Endothelial cell of umbilical vein (primary cell): ENCODE results near the gene DYNC1LI2. TPM values are rescaled to one million over a fixed set of nuclear protein-coding genes. Genes with fewer than 3 reads are reported as not detected.

Experiments used
- BruUV-seq: library from RNA; stranded (reverse); fragments of 400-500 nt; replicated peaks from 2 replicates; lab custom pipeline; 2021; lab: Mats Ljungman, UMichigan
- CTCF ChIA-PET: fragments of 300-600, 350-600 bp; sonication (Branson Sonifier 250); formaldehyde crosslinking; loops from one replicate; lab custom pipeline; 2021; ENCODE audit warnings: antibody characterized with exemption, inconsistent platforms; lab: Charles Lee
- POLR2A ChIA-PET: fragments of 300-600, 350-600 bp; sonication (Branson Sonifier 250); formaldehyde crosslinking; loops from one replicate; lab custom pipeline; 2021; ENCODE audit warnings: antibody characterized with exemption, inconsistent platforms; lab: Charles Lee
- DNase-seq: peaks from one replicate; pipeline ENCODE4 v3.0.0-alpha.2; 2011; ENCODE audit warnings: low read depth, low spot score
- FAIRE-seq: peaks from 2 replicates; lab custom pipeline; 2011; peaks lifted over from hg19 to GRCh38; lab: Jason Lieb, UNC
- H2AFZ ChIP-seq: 2 replicates; pipeline ENCODE4 v1.6.0; 2012; ENCODE audit warnings: low read depth, low read length, control low read depth, inconsistent platforms
- H3K27ac ChIP-seq: 2 replicates; pipeline ENCODE4 v1.5.1; 2011; ENCODE audit warnings: low read depth, mild to moderate bottlenecking, control low read depth, low read length, moderate library complexity; ENCODE audit not compliant: insufficient read depth
- H3K27me3 ChIP-seq, 2 experiments: 2 replicates each; pipeline versions ENCODE4 v1.6.0 to v1.6.1; 2011; ENCODE audit warnings: low read length in 2 of 2, mixed read lengths in 1 of 2; ENCODE audit not compliant: control insufficient read depth in 2 of 2, insufficient read depth in 2 of 2
- H3K36me3 ChIP-seq, 2 experiments: 2 replicates in 1 of 2; 3 replicates in 1 of 2; pipeline ENCODE4 v1.5.1; 2011; ENCODE audit warnings: low read length in 2 of 2, mild to moderate bottlenecking in 1 of 2, moderate library complexity in 1 of 2; ENCODE audit not compliant: control insufficient read depth in 2 of 2, insufficient read depth in 2 of 2; ENCODE audit errors: extremely low read depth in 1 of 2
- H3K4me1 ChIP-seq: 3 replicates; pipeline ENCODE4 v1.5.1; 2011; ENCODE audit warnings: mild to moderate bottlenecking, low read length; ENCODE audit not compliant: control insufficient read depth, insufficient read depth; ENCODE audit errors: extremely low read depth
- H3K4me2 ChIP-seq: 2 replicates; pipeline ENCODE4 v1.6.1; 2011; ENCODE audit warnings: low read length, control low read depth, mixed read lengths; ENCODE audit not compliant: insufficient read depth
- H3K4me3 ChIP-seq, 3 experiments: fragments of 200-600 bp in 1 of 3; sonication (generic), shearing (Covaris generic) in 1 of 3; replicated peaks in 1 of 3; 2 replicates each; pipeline ENCODE4 v1.5.1; 2011 to 2016; ENCODE audit warnings: control low read depth in 3 of 3, low read length in 3 of 3, mild to moderate bottlenecking in 2 of 3, inconsistent platforms in 1 of 3, low read depth in 1 of 3, moderate library complexity in 1 of 3; ENCODE audit not compliant: insufficient read depth in 1 of 3
- H3K79me2 ChIP-seq: 2 replicates; pipeline ENCODE4 v1.6.0; 2012; ENCODE audit warnings: low read length, inconsistent platforms; ENCODE audit not compliant: control insufficient read depth, insufficient read depth
- H3K9ac ChIP-seq: replicated peaks from 2 replicates; pipeline ENCODE3; 2011; ENCODE audit warnings: low read length, control low read depth; ENCODE audit not compliant: insufficient read depth; ENCODE audit errors: extremely low read depth
- H3K9me1 ChIP-seq: replicated peaks from 3 replicates; pipeline ENCODE4 v1.6.0; 2011; ENCODE audit warnings: mild to moderate bottlenecking, low read length; ENCODE audit not compliant: control insufficient read depth, insufficient read depth; ENCODE audit errors: extremely low read depth
- H3K9me3 ChIP-seq: replicated peaks from 2 replicates; pipeline ENCODE4 v1.5.1; 2012; ENCODE audit warnings: low read length, inconsistent platforms; ENCODE audit not compliant: control insufficient read depth, insufficient read depth
- H4K20me1 ChIP-seq: replicated peaks from 2 replicates; pipeline ENCODE3; 2011; ENCODE audit warnings: mild to moderate bottlenecking, low read length; ENCODE audit not compliant: control insufficient read depth, insufficient read depth; ENCODE audit errors: extremely low read depth
- CTCF ChIP-seq, 2 donors: IDR thresholded peaks; 1 replicate in 1 of 2; 2 replicates in 1 of 2; pipeline ENCODE4 v1.5.1; 2011; ENCODE audit warnings: low read length in 2 of 2, mild to moderate bottlenecking in 2 of 2, moderate library complexity in 2 of 2, control low read depth in 1 of 2, inconsistent platforms in 1 of 2, low read depth in 1 of 2; ENCODE audit not compliant: insufficient read depth in 1 of 2; ENCODE audit errors: extremely low read depth in 1 of 2
- EZH2 ChIP-seq: IDR thresholded peaks from 2 replicates; pipeline ENCODE4 v1.6.1; 2012; ENCODE audit warnings: borderline replicate concordance, low read depth, mild to moderate bottlenecking, moderate library complexity, low read length, inconsistent platforms; ENCODE audit not compliant: severe bottlenecking
- FOS ChIP-seq: IDR thresholded peaks from 2 replicates; pipeline ENCODE4 v1.6.1; 2011; ENCODE audit warnings: mild to moderate bottlenecking, low read length, moderate library complexity, borderline replicate concordance; ENCODE audit not compliant: insufficient read depth
- GATA2 ChIP-seq: IDR thresholded peaks from 2 replicates; pipeline ENCODE4 v1.7.0; 2011; ENCODE audit warnings: low read depth, mild to moderate bottlenecking, moderate library complexity, mixed read lengths, low read length; ENCODE audit not compliant: insufficient read length, insufficient read depth
- JUN ChIP-seq: IDR thresholded peaks from 2 replicates; pipeline ENCODE4 v1.6.1; 2011; ENCODE audit warnings: borderline replicate concordance, low read depth; ENCODE audit not compliant: insufficient read length, insufficient read depth
- MAX ChIP-seq: IDR thresholded peaks from 2 replicates; pipeline ENCODE4 v1.6.1; 2011; ENCODE audit not compliant: insufficient read depth, insufficient read length
- MYC ChIP-seq: IDR thresholded peaks from one replicate; pipeline ENCODE4 v1.6.1; 2011; ENCODE audit warnings: mild to moderate bottlenecking, low read depth, low read length
- POLR2A ChIP-seq: IDR thresholded peaks from 2 replicates; pipeline ENCODE4 v1.6.1; 2012; ENCODE audit warnings: low read depth, mild to moderate bottlenecking, control low read depth, low read length
- POLR2AphosphoS5 ChIP-seq: IDR thresholded peaks from 2 replicates; pipeline ENCODE4 v1.6.1; 2012; ENCODE audit warnings: low read depth, mild to moderate bottlenecking, control low read depth, low read length, moderate library complexity; ENCODE audit not compliant: insufficient read depth
- dilution Hi-C: fragments of 300-500 bp; cut with MboI; formaldehyde crosslinking; loops from one replicate; pipeline ENCODE4 v1.15.0; 2019; ENCODE audit warnings: low sequenced_read_pairs; ENCODE audit not compliant: extremely low pct_ligation_motif_present
- intact Hi-C: fragments of 100-400 bp; cut with micrococcal nuclease; formaldehyde crosslinking; loops from one replicate; pipeline ENCODE4 v1.10.0; 2022
- polyA plus RNA-seq, 4 experiments: library from polyadenylated mRNA; depleted of rRNA in 3 of 4; stranded (reverse) in 3 of 4; unstranded in 1 of 4; fragments of >200 nt; gene quantifications; 2 replicates each; pipeline versions ENCODE4 v1.2.1 to v1.2.3, GENCODE V29; 2011 to 2012; ENCODE audit warnings: missing spikeins in 1 of 4
- total RNA-seq: library from RNA; stranded (reverse); gene quantifications from 2 replicates; pipeline ENCODE4 v1.2.3, GENCODE V29; 2021

DYNC1LI2 gene
- total and polyA plus RNA-seq, 2 donors (not counting 3 experiments of a cell fraction or from before 2014, with no cell fraction given), result 110 to 159 TPM

- intact Hi-C loops (no loop called here), dilution Hi-C loops (no loop called here)
- H3K27me3 ChIP-seq, result no peaks in the 10 kb centered on the region
- no peak for TF ChIP-seq POLR2A
- TF ChIP-seq POLR2AphosphoS5, result no peak
- TF ChIP-seq MYC, result no peak
- no peak for TF ChIP-seq JUN
- TF ChIP-seq FOS, result no peak
- TF ChIP-seq GATA2, result no peak
- TF ChIP-seq MAX, result no peak
- TF ChIP-seq CTCF (IDR thresholded peaks at IDR 0.05; ENCODE audit: extremely low read depth in 1 of 2, insufficient read depth in 1 of 2, low read depth in 1 of 2, low read length in 2 of 2), result no peak
- TF ChIP-seq EZH2, result no peak
- H3K27ac ChIP-seq, result no peak overlapping the region
- no TSS peak for BruUV-seq
- no peak overlapping the region for H3K4me3 ChIP-seq
- CTCF ChIA-PET, result no interaction called here
- no peaks in the 10 kb centered on the region for H3K9me3 ChIP-seq
- no peak overlapping the region for H2AFZ ChIP-seq
- H3K4me2 ChIP-seq, result no peak overlapping the region
- peaks cover 19 to 21% of the 10 kb centered on the region in 2 experiments for H3K36me3 ChIP-seq
- no peak for DNase-seq
- no peak overlapping the region for H3K9ac ChIP-seq
- H4K20me1 ChIP-seq, result peaks cover 2% of the 10 kb centered on the region
- POLR2A ChIA-PET, result no interaction called here
- H3K79me2 ChIP-seq, result no peaks in the 10 kb centered on the region
- no peak for FAIRE-seq
- H3K9me1 ChIP-seq, result no peaks in the 10 kb centered on the region
- no peaks in the 10 kb centered on the region for H3K4me1 ChIP-seq
These were observed 30.6 kb downstream of the DYNC1LI2 start for GRCh38 chr16:66720766-66721165.
